GM12864 (cell line): ENCODE results near the gene CHST11.
A peak's percentile ranks its signal among the peaks of the same experiment; 100 is the strongest.

Experiments used
- DNase-seq: peaks from one replicate; pipeline ENCODE4 v3.0.0-alpha.2; 2011; ENCODE audit warnings: low read depth
- H3K4me3 ChIP-seq: 2 replicates; pipeline ENCODE4 v1.5.1; 2011; ENCODE audit warnings: mild to moderate bottlenecking, low read depth, low read length, control low read depth
- CTCF ChIP-seq: IDR thresholded peaks from 2 replicates; pipeline ENCODE4 v1.5.1; 2011; ENCODE audit warnings: low read depth, mild to moderate bottlenecking, moderate library complexity, low read length, control low read depth, inconsistent platforms; ENCODE audit errors: missing control alignments

The CHST11 gene

DNA sequence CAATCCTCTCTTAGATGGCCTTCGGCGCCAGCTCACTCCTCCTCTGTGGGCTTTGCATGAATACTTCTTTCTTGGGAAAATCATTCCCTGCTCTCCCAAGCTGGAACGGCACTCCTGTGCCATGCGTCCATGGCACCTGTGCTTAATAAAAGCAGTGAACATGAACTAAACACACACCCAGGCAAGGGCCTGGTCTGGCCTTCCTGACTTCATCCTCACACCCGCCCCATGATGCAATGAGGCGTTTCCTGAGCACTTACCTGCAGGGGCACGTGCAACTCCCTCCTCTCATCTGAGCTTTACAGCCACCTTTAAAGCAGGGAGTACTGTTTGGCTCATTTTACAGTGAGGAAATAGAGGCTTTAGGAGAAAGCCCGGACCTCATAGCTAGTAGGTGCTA, 281.6 kb downstream of the CHST11 start:
- TF ChIP-seq CTCF: no peak
- no peak for DNase-seq
- no peak overlapping the region for H3K4me3 ChIP-seq

- DNase-seq: no peak
- no peak for TF ChIP-seq CTCF
- no peak overlapping the region; the same call in 1 of the 2 replicates for H3K4me3 ChIP-seq
Observed at GRCh38 chr12:104738776-104739642, 282.3 kb downstream of the CHST11 start.

DNA sequence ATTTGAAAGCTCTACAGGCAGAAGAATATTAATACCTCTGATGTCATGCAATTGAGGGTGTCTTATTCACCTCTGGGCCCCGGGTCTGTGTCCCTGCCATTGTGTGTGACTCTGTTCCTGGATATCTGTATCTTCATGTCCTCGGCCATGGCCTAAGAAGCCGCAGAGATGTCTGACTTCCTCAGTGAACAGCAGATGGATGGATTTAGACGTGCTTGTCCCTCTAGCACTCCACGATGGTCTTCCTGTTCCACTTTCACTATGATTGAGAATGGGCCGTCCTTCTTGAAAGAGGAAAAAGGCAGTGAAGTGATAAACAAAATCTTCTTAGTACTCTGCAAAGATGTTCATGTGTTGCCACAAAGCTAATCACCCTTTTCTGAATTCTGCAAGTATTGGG, 283.9 kb downstream of the CHST11 start:
- H3K4me3 ChIP-seq: peak overlapping the region; percentile 15; the same call in 1 of the 2 replicates
- no peak for TF ChIP-seq CTCF
- DNase-seq: peak; percentile 70

GRCh38 chr12:104741077-104741476, 284.3 kb downstream of the CHST11 start:
- no peak for DNase-seq
- peak overlapping the region; percentile 15 for H3K4me3 ChIP-seq
- no peak for TF ChIP-seq CTCF

GRCh38 chr12:104741497-104742367, 285.0 kb downstream of the CHST11 start:
- no peak overlapping the region; the same call in 1 of the 2 replicates for H3K4me3 ChIP-seq
- no peak for TF ChIP-seq CTCF
- DNase-seq: no peak

GRCh38 chr12:104742551-104743201, 285.9 kb downstream of the CHST11 start:
- H3K4me3 ChIP-seq: no peak overlapping the region
- no peak for DNase-seq
- no peak for TF ChIP-seq CTCF
